ES-I3 (cell line): ENCODE results near the gene TIMELESS.
"Not testable (repeated sequence)": the region's sequence is repeated elsewhere in the genome, so short reads cannot be mapped to it uniquely, and the experiment has no call there.

Source experiments
- H3K36me3 ChIP-seq: 2 replicates; pipeline ENCODE4 v1.6.1; 2013; ENCODE audit warnings: mild to moderate bottlenecking, low read length, control low read depth, moderate library complexity; ENCODE audit not compliant: insufficient read depth
- H3K4me1 ChIP-seq: 2 replicates; pipeline ENCODE4 v1.6.1; 2013; ENCODE audit warnings: mild to moderate bottlenecking, control low read depth, low read length; ENCODE audit not compliant: insufficient read depth
- H3K9ac ChIP-seq: 2 replicates; pipeline ENCODE4 v1.6.1; 2013; ENCODE audit warnings: low read depth, mild to moderate bottlenecking, low read length, moderate library complexity
- H3K9me3 ChIP-seq: 2 replicates; pipeline ENCODE4 v1.6.1; 2013; ENCODE audit warnings: mild to moderate bottlenecking, low read length, moderate library complexity; ENCODE audit not compliant: control insufficient read depth, insufficient read depth

Gene TIMELESS

GRCh38 chr12:56437430-56438176 lies 11.6 kb downstream of the TIMELESS start:
- Histone ChIP-seq H3K36me3 (no peaks in the 10 kb centered on the region; the same call in 1 of the 2 replicates), H3K4me1 (no peaks in the 10 kb centered on the region), H3K9me3 (peaks cover 3% of the 10 kb centered on the region; the same call in 1 of the 2 replicates), H3K9ac (no peak overlapping the region)

- Histone ChIP-seq H3K9ac (no peak overlapping the region), H3K36me3 (0 out of 2 replicates have a peak, but pooled peaks cover 5% of the 10 kb centered on the region), H3K9me3 (no peaks in the 10 kb centered on the region)
Observed at GRCh38 chr12:56434828-56435227, 14.4 kb downstream of the TIMELESS start.

GRCh38 chr12:56431850-56432249 lies 17.4 kb downstream of the TIMELESS start:
- no peak overlapping the region for H3K9ac ChIP-seq
- H3K4me1 ChIP-seq = no peaks in the 10 kb centered on the region
- H3K9me3 ChIP-seq = no peaks in the 10 kb centered on the region
- H3K36me3 ChIP-seq = peaks cover 11% of the 10 kb centered on the region; the same call in 1 of the 2 replicates

More at GRCh38 chr12:56434828-56435227, 14.4 kb downstream of the TIMELESS start:
- H3K4me1 ChIP-seq = no peaks in the 10 kb centered on the region

GRCh38 chr12:56431288-56431687 lies 17.9 kb downstream of the TIMELESS start:
- Histone ChIP-seq H3K4me1 (no peaks in the 10 kb centered on the region), H3K9ac (no peak overlapping the region), H3K9me3 (no peaks in the 10 kb centered on the region), H3K36me3 (peaks cover 11% of the 10 kb centered on the region; the same call in 1 of the 2 replicates)

- Histone ChIP-seq H3K4me1 (no peaks in the 10 kb centered on the region), H3K9me3 (no peaks in the 10 kb centered on the region), H3K9ac (no peak overlapping the region), H3K36me3 (peaks cover 23% of the 10 kb centered on the region; the same call in 1 of the 2 replicates)
Observed at GRCh38 chr12:56425940-56426438, 23.2 kb downstream of the TIMELESS start.

GRCh38 chr12:56425193-56425592 lies 24.0 kb downstream of the TIMELESS start:
- H3K36me3 ChIP-seq = peaks cover 18% of the 10 kb centered on the region; the same call in 1 of the 2 replicates
- no peak overlapping the region for H3K9ac ChIP-seq
- H3K4me1 ChIP-seq = no peaks in the 10 kb centered on the region
- H3K9me3 ChIP-seq = no peaks in the 10 kb centered on the region

- Histone ChIP-seq H3K9ac (no peak overlapping the region), H3K9me3 (no peaks in the 10 kb centered on the region), H3K4me1 (no peaks in the 10 kb centered on the region), H3K36me3 (peaks cover 12% of the 10 kb centered on the region; the same call in 1 of the 2 replicates)
Observed at GRCh38 chr12:56420411-56420810, 28.8 kb downstream of the TIMELESS start.

- H3K9ac ChIP-seq = no peak overlapping the region
- no peaks in the 10 kb centered on the region for H3K9me3 ChIP-seq
- no peaks in the 10 kb centered on the region for H3K4me1 ChIP-seq
- H3K36me3 ChIP-seq = peaks cover under 1% of the 10 kb centered on the region; the same call in 1 of the 2 replicates
Observed at GRCh38 chr12:56417739-56418138, 31.5 kb downstream of the TIMELESS start.

- no peak overlapping the region for H3K9ac ChIP-seq
- H3K9me3 ChIP-seq = no peaks in the 10 kb centered on the region
- H3K36me3 ChIP-seq = no peaks in the 10 kb centered on the region
- no peaks in the 10 kb centered on the region for H3K4me1 ChIP-seq
Observed at GRCh38 chr12:56414401-56414800, 34.8 kb downstream of the TIMELESS start.

GRCh38 chr12:56413392-56413791 lies 35.8 kb downstream of the TIMELESS start:
- no peak overlapping the region for H3K9ac ChIP-seq
- no peaks in the 10 kb centered on the region for H3K36me3 ChIP-seq
- no peaks in the 10 kb centered on the region for H3K9me3 ChIP-seq
- H3K4me1 ChIP-seq = no peaks in the 10 kb centered on the region

- H3K9ac ChIP-seq = no peak overlapping the region
- H3K9me3 ChIP-seq = no peaks in the 10 kb centered on the region
- no peaks in the 10 kb centered on the region for H3K36me3 ChIP-seq
- H3K4me1 ChIP-seq = no peaks in the 10 kb centered on the region
Observed at GRCh38 chr12:56411781-56412639, 37.2 kb downstream of the TIMELESS start.

GRCh38 chr12:56410768-56411167 lies 38.5 kb downstream of the TIMELESS start:
- Histone ChIP-seq H3K9ac (no peak overlapping the region), H3K9me3 (no peaks in the 10 kb centered on the region), H3K4me1 (no peaks in the 10 kb centered on the region), H3K36me3 (no peaks in the 10 kb centered on the region)

GRCh38 chr12:56408799-56409417 lies 40.3 kb downstream of the TIMELESS start:
- H3K9me3 ChIP-seq = no peaks in the 10 kb centered on the region
- no peak overlapping the region for H3K9ac ChIP-seq
- no peaks in the 10 kb centered on the region for H3K36me3 ChIP-seq
- H3K4me1 ChIP-seq = no peaks in the 10 kb centered on the region

GRCh38 chr12:56404227-56404626 lies 45.0 kb downstream of the TIMELESS start:
- not testable (repeated sequence) for H3K36me3 ChIP-seq, H3K9ac ChIP-seq, H3K4me1 ChIP-seq, H3K9me3 ChIP-seq
